GM18867 (cell line): Measurements from ENCODE around the gene MBNL2.

Experiments used
- ATAC-seq: cut with Tn5 transposase; IDR thresholded peaks from one replicate; pipeline ENCODE4 v1.9.1; 2021; ENCODE audit warnings: mild to moderate bottlenecking, moderate library complexity; ENCODE audit not compliant: unreplicated experiment

Gene MBNL2, protein sequence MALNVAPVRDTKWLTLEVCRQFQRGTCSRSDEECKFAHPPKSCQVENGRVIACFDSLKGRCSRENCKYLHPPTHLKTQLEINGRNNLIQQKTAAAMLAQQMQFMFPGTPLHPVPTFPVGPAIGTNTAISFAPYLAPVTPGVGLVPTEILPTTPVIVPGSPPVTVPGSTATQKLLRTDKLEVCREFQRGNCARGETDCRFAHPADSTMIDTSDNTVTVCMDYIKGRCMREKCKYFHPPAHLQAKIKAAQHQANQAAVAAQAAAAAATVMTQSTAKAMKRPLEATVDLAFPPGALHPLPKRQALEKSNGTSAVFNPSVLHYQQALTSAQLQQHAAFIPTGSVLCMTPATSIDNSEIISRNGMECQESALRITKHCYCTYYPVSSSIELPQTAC

DNA sequence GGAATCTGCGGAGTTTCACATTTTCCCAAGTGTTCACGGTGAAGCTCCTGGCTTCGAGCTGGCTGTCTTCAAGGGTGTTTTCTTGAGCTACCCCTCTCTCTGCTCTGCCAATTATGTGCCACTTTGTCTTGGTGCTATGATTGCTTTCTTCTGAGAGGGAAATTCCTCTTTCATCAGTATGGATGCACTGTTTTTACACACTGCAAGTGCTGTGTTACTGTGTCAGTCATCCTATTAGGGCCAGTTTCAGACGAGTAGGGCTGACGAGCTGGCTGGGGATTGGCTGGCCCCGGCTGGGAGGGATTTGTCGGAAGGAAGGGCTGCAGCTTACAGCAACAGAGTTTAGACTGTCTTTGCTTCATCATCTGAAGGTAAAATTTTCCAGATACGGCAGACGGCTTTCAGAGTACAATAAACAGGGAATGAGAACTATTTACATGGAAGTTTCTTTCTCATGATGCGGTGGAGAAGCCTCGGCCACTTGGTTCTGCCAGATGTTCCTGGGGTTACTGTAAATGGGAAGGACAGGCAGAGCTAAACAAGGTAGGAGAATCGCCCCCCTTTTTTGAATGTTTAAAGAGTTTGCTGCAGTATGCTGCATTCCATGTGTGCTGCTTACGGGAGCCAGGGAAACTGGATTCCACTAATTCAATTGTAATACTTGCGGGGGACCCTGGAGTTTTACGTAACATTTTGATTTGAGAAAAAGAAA, at the start of gene MBNL2:
TSS of gene MBNL2 (plus strand) at position 345 of the 712 bp plus-strand sequence. CDS start 53,903 bp downstream, outside the sequence.
- ATAC-seq: peak; percentile 99

- no peak for ATAC-seq
These were observed 47.5 kb upstream of the MBNL2 start for GRCh38 chr13:97174638-97175037.

DNA sequence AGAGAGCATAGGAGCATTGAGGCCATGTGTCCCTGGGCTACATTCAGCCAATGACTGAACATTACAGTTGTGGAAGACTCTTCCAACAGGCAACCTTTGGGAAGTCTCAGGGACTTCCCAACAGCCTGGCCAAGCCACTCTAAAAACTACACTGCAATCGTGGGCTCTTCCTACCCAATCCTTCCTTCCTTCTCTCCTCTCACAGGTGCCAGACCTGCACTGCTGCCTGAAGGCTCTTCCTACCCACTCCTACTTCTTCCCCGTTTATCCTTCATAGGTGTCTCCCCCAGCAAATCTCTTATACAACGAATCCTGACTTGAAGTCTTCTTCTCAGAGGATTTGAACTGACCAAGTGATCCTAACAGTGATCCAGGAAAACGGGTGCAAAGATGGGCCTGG, 47.1 kb upstream of the MBNL2 start:
- no peak for ATAC-seq

DNA sequence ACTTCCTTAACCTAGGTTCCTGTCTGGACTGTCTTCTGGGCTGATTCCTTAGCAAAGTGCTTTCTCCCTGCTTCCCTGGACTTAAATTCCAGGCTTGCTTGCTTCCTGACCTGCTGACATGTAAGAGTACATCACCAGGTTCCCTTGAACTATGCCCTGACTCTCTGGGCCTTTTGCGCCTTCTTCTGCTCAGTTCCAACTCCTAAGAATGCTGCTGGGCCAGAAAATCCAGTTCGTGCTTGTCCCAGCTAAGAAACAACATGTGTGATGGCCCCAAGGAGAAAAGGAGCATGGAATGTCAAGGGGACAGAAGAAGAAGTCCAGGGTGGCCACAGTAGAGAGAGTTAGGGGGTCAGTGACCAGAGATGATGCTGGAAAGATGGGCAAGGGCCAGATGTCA, 42.6 kb upstream of the MBNL2 start:
- no peak for ATAC-seq

GRCh38 chr13:97182111-97182890, 39.8 kb upstream of the MBNL2 start:
- no peak for ATAC-seq

DNA sequence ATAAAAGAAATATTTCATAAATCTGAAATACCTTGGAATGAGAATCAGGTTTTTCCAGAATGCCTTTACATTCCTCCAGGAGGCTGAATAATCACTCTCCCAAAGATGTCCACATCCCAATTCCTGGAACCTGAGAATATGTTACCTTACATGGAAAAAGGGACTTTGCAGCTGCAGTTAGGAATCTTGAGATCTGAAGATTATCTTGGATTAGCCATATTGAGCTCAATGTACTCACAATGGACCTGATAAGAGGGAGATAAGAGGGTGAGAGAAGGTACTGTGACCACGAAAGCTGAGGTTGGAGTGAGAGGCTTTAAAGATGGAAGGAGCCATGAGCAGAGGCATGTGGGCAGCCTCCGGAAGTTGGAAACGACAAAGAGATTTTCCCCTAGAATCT, 36.8 kb upstream of the MBNL2 start:
- no peak for ATAC-seq

GRCh38 chr13:97185751-97186150, 36.4 kb upstream of the MBNL2 start:
- no peak for ATAC-seq

DNA sequence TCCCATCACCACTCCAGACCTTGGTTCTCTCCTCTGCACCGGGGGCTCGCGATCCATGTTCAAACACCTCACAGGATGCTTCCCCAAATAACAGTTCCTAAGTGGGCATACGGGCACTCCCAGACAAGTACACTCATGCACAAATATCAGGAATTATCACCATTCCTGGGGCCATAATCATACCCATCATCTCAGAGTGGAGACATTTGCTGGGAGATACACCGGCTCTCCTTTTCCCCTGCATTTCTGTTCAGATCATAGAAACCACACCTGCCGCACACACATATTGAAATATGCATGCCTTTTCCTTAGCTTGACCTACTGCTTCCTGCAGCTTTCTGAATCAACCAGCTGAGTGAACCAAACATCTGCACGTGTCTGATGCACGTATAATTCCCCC, 33.9 kb upstream of the MBNL2 start:
- ATAC-seq: no peak

DNA sequence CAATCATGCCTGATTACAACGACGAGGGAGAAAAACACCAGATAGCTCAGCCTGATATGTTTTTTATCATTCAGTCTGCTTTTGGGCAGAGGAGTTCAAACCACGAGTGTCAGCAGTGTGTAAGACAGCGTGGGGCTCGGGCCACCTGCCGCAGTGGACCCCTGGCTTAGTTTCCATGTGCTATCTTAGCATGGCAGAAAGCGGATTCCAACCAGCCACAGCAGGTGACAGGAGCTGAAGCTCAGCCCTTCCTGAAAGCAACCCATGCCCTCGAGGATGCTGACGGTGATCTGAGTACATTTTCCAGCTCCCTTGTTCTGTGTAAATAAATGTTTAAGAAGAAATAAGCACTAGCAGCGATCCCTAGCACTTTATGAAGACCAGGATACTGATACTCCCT, 32.2 kb upstream of the MBNL2 start:
- ATAC-seq: no peak

DNA sequence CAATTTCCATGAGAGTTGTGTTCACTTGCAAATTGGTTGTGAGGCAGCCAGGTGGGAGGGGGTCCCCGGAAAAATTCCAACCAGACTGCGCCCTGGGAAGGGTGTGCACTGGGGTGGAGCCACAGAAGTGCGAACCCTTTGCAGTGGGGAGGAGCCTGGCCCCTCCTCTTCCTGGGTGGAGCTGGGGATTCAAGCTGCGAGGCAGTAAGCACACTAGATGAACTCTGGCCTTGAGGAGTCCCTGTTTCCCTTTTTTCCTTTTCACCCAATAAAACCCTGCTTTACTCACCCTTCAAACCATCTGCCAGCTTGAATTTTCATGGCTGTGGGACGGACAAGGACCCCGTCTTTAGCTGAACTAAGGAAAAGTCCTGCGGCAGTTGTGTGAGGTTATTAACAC, 31.0 kb upstream of the MBNL2 start:
- no peak for ATAC-seq

- no peak for ATAC-seq
These were observed 30.5 kb upstream of the MBNL2 start for GRCh38 chr13:97191615-97192014.

DNA sequence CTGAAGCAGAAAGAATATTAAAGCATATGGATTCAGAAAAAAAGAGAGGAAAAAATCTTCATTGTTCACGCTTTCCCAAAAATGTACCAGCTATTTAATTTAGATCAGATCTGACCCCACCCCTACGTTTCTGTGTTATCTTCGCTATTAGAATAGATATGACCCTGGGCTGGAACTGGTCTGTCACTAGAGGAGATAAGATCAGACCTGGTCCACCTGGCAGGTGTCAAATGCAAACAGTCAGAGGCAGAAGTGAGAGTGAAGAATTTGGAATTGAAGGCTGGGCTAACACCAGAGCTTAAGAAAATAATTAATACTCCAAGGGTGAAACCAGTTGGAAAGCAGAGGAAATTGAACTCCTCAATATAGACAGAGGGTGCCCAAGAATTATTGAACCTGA, 30.0 kb upstream of the MBNL2 start:
- ATAC-seq: no peak

DNA sequence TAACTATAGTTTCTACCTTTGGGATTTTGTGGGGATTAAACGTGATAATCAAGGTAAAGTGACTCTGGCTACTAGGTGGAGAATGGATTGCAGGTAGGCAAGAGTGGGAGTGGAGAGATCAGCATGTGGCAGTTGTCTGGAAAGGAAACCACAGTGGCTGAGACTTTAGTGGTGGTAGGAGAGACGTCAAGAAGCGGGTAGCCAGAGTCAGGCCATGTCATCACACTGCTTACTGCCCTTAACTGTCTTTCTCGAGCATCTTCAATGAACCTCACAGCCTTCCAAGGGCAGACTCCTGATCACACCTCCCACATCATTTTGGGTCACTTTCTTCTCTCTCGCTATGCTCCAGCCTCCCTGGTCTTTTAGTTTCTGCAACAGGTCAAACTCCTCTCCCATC, 28.6 kb upstream of the MBNL2 start:
- ATAC-seq: no peak

GRCh38 chr13:97194479-97194878, 27.7 kb upstream of the MBNL2 start:
- ATAC-seq: no peak

DNA sequence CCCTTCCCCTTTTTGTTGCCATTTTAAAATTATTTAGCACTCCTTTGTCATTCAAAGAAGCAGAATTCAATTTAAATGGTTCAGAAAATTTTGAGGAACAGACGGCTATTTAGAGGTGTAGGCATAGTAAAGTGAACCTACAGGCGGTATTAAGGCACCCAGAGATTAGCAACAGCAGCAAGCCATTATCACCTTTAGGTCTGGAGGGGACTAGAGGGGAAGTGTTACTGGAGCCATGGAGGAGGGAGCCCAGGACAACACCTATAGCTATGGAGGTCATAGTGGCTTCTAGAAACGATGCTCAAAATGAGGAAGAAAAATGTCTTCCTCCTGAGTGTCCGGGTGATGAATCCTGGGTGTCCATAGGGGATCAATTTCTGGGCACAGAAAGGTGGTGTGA, 25.8 kb upstream of the MBNL2 start:
- ATAC-seq: no peak

- peak; percentile 41 for ATAC-seq
These were observed 23.4 kb upstream of the MBNL2 start for GRCh38 chr13:97198753-97199152.

DNA sequence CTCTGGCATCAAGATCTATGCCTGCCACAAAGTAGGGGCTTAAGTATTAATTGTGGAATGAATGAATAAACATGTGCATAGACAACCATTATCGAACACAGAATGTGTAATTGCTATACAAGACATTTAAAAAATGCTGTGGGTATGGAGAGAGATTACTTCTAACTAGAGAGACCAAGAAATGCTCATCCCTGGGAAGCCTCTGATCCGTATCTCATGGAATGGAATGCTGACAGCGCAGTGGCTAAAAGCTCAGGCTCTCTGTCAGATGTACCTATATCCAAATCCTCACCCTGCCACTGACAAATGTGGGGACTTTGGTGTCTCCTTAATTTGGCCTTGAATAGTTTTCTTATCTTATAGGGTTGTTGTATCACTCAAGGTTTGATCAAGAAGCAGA, 22.7 kb upstream of the MBNL2 start:
- no peak for ATAC-seq

DNA sequence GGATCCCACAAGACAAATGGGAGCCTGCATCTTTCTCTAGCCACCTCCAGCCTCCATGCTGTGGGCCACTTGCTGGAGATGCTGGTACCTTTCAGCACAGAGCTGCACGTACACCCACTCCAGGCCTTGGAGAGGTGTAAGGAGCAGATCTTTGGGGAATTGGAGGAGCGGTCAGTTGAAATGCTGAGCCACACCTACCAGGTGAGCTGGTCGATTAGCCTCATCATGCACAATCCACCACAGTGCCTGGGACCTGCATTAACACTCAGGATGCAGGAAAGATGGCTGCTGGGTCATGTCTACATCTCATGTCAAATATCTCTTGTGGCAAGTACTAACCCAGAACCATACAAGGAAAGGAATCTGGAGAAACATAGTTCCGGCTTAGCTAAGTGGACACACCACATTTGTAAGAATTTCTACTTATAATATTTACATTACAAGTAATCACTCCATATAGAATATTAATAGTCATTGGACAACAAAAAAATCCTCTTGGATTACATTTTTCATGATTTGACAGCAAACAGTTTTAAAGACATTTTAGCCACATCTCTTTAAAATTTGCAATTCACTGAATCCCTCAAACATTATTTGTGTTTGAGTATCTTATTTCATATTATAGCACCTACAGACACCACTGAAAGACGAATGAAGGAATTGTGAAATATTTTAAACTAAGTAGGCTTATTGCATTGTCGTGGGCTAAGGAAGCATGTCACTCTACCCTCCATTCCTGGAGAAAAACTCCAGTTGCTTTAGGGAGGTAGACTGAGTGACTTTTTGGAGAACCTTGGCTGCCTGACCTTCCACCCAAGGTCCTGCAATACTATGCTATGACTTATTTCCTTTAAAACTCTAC, 21.8 kb upstream of the MBNL2 start:
- no peak for ATAC-seq

DNA sequence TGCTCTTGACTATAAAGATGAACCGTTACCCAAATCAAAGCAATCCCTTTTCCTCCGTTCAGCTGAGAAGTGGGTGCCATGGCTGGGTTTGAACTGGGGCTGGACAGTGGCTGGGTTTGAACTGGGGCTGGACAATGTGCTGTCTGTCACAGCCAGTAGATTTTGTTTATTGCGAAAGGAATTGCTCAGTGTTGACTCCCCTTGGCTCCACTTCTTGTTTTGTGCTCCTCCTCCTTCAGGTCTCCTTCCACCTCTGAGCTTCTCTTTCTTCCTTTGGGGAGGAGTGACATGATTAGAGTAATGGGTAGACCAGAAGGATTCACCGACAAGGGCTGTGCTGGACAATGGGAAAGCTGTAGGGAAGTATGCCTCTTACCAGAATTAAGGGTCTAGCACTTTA, 19.4 kb upstream of the MBNL2 start:
- ATAC-seq: no peak

DNA sequence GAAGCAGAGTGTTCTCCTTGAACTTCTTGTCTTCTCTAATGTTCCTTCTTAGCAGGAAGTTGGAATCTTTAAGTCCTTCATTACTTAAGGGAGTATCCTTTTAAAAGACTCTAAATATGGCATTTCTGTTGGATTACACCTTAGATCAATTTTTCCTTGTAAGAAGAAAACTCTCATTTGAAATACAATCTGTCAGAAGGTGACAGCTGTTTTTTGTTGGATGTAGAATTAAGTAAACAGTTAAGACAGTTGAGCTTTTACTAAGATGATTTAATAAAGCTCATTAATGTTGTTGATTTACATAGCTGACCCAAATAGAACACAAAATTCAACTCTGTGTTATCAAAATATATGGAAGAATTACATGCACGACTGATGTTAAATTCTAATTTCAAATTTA, 16.7 kb upstream of the MBNL2 start:
- ATAC-seq: no peak

DNA sequence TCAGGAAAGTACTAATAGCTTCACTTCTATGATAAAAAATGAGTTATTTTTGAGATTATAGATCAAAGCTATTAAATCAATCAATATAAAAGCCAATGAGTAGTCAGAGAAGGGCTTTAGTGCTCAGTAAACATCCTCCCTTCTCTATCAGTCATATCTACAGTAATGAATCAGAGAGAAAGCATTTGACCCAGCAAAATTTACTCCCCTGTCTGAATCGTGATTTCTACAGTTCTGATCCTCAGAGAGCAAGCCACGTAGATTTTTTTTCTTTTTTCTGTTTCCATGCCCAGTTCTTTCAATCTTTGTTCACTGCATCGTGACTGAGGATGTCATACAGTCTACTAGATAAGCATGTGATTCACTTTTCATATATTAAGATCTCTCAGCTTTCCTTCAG, 16.2 kb upstream of the MBNL2 start:
- ATAC-seq: no peak
